RWPE2 (cell line): ENCODE measurements around the gene URB2.

ENCODE experiments used
- ATAC-seq: fragments of 200-7000 bp; cut with Tn5 transposase; 3 replicates; pipeline ENCODE4 v1.9.1; 2021; ENCODE audit warnings: low read depth
- DNase-seq: peaks from one replicate; pipeline ENCODE4 v3.0.0-alpha.2; 2020; ENCODE audit warnings: low spot score
- H3K27ac ChIP-seq: fragments of 450-650 bp; 2 replicates; pipeline ENCODE4 v1.5.1; 2017; ENCODE audit warnings: mild to moderate bottlenecking; ENCODE audit not compliant: poor library complexity, severe bottlenecking
- H3K27me3 ChIP-seq: fragments of 250-450 bp; sonication (Bioruptor Pico); 2 replicates; pipeline ENCODE4 v1.5.1; 2021; ENCODE audit warnings: mild to moderate bottlenecking, moderate library complexity; ENCODE audit not compliant: insufficient read depth, poor library complexity, severe bottlenecking
- H3K36me3 ChIP-seq: fragments of 250-450 bp; sonication (Bioruptor Pico); 2 replicates; pipeline ENCODE4 v1.5.1; 2020; ENCODE audit warnings: low read depth, mild to moderate bottlenecking, moderate library complexity
- H3K4me1 ChIP-seq: fragments of 250-450 bp; sonication (Bioruptor Pico); 2 replicates; pipeline ENCODE4 v1.5.1; 2021; ENCODE audit warnings: mild to moderate bottlenecking, moderate library complexity; ENCODE audit not compliant: insufficient read depth, poor library complexity, severe bottlenecking
- H3K4me3 ChIP-seq: fragments of 250-450 bp; sonication (Bioruptor Pico); 2 replicates; pipeline ENCODE4 v1.5.1; 2021; ENCODE audit warnings: mild to moderate bottlenecking, moderate library complexity; ENCODE audit not compliant: severe bottlenecking
- H3K9me3 ChIP-seq: fragments of 250-450 bp; sonication (Bioruptor Pico); 2 replicates; pipeline ENCODE4 v1.5.1; 2021; ENCODE audit warnings: mild to moderate bottlenecking, moderate library complexity; ENCODE audit not compliant: severe bottlenecking
- TF ChIP-seq, protein P1 (sequence below): fragments of 450-650 bp; IDR thresholded peaks from one replicate; pipeline ENCODE4 v1.5.1; 2017; ENCODE audit warnings: mild to moderate bottlenecking, moderate library complexity; ENCODE audit not compliant: poor library complexity, severe bottlenecking

URB2 gene

GRCh38 chr1:229693129-229693900, 67.3 kb downstream of the URB2 start:
- H3K9me3 ChIP-seq = no peaks in the 10 kb centered on the region
- H3K27me3 ChIP-seq = no peaks in the 10 kb centered on the region
- H3K4me3 ChIP-seq = no peak overlapping the region
- H3K4me1 ChIP-seq = no peaks in the 10 kb centered on the region
- no peak overlapping the region for H3K27ac ChIP-seq
- H3K36me3 ChIP-seq = no peaks in the 10 kb centered on the region
- TF ChIP-seq, protein P1, sequence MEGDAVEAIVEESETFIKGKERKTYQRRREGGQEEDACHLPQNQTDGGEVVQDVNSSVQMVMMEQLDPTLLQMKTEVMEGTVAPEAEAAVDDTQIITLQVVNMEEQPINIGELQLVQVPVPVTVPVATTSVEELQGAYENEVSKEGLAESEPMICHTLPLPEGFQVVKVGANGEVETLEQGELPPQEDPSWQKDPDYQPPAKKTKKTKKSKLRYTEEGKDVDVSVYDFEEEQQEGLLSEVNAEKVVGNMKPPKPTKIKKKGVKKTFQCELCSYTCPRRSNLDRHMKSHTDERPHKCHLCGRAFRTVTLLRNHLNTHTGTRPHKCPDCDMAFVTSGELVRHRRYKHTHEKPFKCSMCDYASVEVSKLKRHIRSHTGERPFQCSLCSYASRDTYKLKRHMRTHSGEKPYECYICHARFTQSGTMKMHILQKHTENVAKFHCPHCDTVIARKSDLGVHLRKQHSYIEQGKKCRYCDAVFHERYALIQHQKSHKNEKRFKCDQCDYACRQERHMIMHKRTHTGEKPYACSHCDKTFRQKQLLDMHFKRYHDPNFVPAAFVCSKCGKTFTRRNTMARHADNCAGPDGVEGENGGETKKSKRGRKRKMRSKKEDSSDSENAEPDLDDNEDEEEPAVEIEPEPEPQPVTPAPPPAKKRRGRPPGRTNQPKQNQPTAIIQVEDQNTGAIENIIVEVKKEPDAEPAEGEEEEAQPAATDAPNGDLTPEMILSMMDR = no peak
- no peak for DNase-seq
- no peak for ATAC-seq

- Histone ChIP-seq H3K4me1 (no peaks in the 10 kb centered on the region), H3K4me3 (no peak overlapping the region), H3K27me3 (no peaks in the 10 kb centered on the region), H3K27ac (no peak overlapping the region), H3K36me3 (no peaks in the 10 kb centered on the region), H3K9me3 (no peaks in the 10 kb centered on the region)
- ATAC-seq = no peak
- TF ChIP-seq, protein P1 = no peak
- DNase-seq = no peak
Observed at GRCh38 chr1:229694053-229694693, 68.1 kb downstream of the URB2 start.

DNA sequence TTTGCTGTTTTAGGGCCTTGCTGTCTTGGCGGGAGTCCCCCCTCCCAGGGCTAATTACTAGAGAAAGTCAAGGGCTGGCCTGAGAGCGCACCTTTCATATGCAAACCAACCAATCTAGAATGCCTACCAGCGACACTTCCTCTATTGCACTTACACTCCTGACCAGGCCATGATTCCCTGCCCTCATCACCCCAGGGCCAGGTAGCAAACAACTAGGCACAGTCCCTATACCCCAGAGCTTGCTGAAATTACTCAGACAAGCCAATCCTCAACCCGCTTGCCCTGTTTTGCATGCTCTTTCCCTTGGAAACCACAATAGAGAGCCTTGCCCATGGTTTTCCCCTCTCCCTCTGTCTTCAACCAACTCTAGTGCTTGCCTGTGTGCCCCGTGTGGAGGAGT, 70.3 kb downstream of the URB2 start:
- TF ChIP-seq, protein P1 = no peak
- no peak for DNase-seq
- Histone ChIP-seq H3K36me3 (no peaks in the 10 kb centered on the region), H3K27ac (no peak overlapping the region), H3K27me3 (no peaks in the 10 kb centered on the region), H3K4me3 (no peak overlapping the region), H3K4me1 (no peaks in the 10 kb centered on the region), H3K9me3 (no peaks in the 10 kb centered on the region)
- no peak for ATAC-seq

GRCh38 chr1:229699613-229700267, 73.7 kb downstream of the URB2 start:
- H3K4me1 ChIP-seq = no peaks in the 10 kb centered on the region
- DNase-seq = no peak
- H3K27me3 ChIP-seq = no peaks in the 10 kb centered on the region
- ATAC-seq = no peak
- H3K36me3 ChIP-seq = no peaks in the 10 kb centered on the region
- no peak overlapping the region for H3K27ac ChIP-seq
- TF ChIP-seq, protein P1 = no peak
- no peak overlapping the region for H3K4me3 ChIP-seq
- H3K9me3 ChIP-seq = no peaks in the 10 kb centered on the region
